Bronchial epithelial cell (primary cell): ENCODE data around the gene B3GNT9. TPM values are rescaled to one million over a fixed set of nuclear protein-coding genes. Genes with fewer than 3 reads are reported as not detected.
A peak's percentile ranks its signal among the peaks of the same experiment; 100 is the strongest.

Source experiments
- DNase-seq: peaks from one replicate; pipeline ENCODE4 v3.0.0-alpha.2; 2010; ENCODE audit warnings: low read depth
- FAIRE-seq: peaks from 2 replicates; lab custom pipeline; 2011; peaks lifted over from hg19 to GRCh38; lab: Jason Lieb, UNC
- H3K27me3 ChIP-seq: 2 replicates; pipeline ENCODE4 v1.5.1; 2011; ENCODE audit warnings: low read length; ENCODE audit not compliant: control insufficient read depth, insufficient read depth
- H3K36me3 ChIP-seq: 2 replicates; pipeline ENCODE4 v1.5.1; 2011; ENCODE audit warnings: low read length; ENCODE audit not compliant: control insufficient read depth, insufficient read depth
- H3K4me3 ChIP-seq: 2 replicates; pipeline ENCODE4 v1.5.1; 2011; ENCODE audit warnings: mild to moderate bottlenecking, low read depth, low read length, control low read depth
- total RNA-seq: library from RNA; depleted of rRNA; stranded (reverse); fragments of >200 nt; gene quantifications from 2 replicates; pipeline ENCODE4 v1.2.1, GENCODE V29; 2014
- TF ChIP-seq, protein P1 (sequence below): IDR thresholded peaks from 2 replicates; pipeline ENCODE4 v1.5.1; 2011; ENCODE audit warnings: mild to moderate bottlenecking, moderate library complexity, low read length, control low read depth, inconsistent platforms; ENCODE audit not compliant: insufficient read depth, severe bottlenecking

B3GNT9 gene
- total RNA-seq, 1 donor from 2014 or later, result 8.7 TPM

DNA sequence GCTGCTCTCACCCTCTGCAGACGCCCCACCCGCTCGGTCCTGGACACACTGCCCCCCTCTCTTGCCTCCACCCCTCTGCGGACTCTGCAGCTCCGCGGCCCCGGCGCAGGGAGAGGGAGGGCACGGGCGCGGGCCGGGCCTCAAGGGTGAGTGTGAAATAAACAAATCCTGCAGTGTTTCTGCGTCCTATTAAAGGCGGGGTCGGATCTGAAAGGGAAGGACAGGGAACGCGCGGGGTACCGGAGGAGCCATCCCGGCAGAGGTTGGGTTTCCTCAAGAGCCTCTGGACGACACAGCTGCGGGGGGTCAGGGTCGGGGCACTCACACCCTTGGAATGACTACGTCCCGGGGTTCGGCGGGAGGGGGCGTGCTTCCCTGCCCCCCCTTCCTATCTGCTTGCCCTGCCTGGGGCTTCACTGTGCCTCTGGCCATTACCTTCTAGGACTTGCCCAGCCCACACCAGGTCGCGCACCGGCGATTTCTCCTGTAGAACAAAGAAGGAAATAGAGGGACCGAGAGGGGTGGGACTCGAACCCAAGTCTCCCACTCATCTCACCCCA lies 13.3 kb upstream of the B3GNT9 start:
- H3K36me3 ChIP-seq, result peaks cover 2% of the 10 kb centered on the region
- TF ChIP-seq, protein P1, sequence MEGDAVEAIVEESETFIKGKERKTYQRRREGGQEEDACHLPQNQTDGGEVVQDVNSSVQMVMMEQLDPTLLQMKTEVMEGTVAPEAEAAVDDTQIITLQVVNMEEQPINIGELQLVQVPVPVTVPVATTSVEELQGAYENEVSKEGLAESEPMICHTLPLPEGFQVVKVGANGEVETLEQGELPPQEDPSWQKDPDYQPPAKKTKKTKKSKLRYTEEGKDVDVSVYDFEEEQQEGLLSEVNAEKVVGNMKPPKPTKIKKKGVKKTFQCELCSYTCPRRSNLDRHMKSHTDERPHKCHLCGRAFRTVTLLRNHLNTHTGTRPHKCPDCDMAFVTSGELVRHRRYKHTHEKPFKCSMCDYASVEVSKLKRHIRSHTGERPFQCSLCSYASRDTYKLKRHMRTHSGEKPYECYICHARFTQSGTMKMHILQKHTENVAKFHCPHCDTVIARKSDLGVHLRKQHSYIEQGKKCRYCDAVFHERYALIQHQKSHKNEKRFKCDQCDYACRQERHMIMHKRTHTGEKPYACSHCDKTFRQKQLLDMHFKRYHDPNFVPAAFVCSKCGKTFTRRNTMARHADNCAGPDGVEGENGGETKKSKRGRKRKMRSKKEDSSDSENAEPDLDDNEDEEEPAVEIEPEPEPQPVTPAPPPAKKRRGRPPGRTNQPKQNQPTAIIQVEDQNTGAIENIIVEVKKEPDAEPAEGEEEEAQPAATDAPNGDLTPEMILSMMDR, result no peak
- peak overlapping the region; percentile 21 for H3K4me3 ChIP-seq
- DNase-seq (no peak), FAIRE-seq (no peak)
- H3K27me3 ChIP-seq, result peaks cover 14% of the 10 kb centered on the region

DNA sequence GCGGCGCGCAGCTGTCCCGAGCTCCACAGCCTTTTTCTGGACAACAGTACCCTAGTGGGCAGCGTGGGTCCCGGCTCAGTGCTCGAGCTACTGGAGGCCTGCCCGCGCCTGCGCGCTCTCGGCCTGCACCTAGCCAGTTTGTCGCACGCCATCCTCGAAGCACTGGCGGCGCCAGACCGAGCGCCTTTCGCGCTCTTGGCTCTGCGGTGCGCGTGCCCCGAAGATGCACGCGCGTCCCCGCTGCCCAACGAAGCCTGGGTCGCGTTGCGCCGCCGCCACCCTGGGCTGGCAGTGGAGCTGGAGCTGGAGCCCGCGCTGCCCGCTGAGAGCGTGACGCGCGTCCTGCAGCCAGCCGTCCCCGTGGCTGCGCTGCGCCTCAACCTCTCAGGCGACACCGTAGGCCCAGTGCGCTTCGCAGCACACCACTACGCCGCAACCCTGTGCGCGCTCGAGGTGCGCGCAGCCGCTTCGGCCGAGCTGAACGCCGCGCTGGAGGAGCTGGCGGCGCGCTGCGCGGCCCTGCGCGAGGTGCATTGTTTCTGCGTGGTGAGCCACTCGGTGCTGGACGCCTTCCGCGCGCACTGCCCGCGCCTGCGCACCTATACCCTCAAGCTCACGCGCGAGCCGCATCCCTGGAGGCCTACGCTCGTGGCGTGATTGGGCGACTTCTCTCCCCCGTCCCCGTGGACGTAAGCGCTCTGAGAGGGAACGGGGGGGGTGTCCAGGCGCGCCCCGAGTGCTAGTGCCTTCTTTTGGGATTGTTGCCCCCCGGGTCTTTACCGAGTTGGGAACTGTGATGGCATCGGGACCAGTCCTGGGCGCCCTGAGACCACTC lies 12.6 kb upstream of the B3GNT9 start:
- FAIRE-seq, result no peak
- H3K36me3 ChIP-seq, result peaks cover 2% of the 10 kb centered on the region
- no peak for DNase-seq
- peak overlapping the region; percentile 21 for H3K4me3 ChIP-seq
- TF ChIP-seq, protein P1, result no peak
- peaks cover 14% of the 10 kb centered on the region for H3K27me3 ChIP-seq

DNA sequence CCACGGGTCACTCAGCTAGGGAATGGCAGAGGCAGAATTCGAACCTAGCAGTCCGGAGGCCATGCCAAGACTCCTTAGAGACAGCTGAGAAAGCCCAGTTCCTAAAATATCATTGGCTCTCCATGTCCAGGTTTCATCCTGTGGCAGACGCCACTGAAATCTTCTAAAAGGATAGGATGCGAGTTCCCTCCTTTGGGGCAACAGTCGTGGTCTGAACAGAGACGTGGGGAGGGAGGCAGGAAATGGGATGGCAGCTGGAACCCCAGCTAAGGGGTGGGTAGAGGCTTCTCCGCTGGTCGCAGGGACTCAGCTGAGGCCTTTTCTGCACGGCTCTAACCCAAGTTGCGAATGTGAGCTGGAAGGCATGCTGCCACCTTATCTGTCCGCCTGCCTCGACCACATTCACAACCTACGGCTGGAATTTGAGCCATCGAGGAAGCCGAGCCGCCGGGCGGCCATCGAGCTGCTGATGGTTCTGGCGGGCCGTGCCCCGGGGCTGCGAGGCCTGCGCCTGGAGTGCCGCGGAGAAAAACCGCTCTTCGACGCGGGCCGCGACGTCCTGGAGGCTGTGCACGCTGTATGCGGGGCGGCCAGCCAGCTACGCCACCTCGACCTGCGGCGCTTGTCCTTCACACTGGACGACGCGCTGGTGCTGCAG lies 11.8 kb upstream of the B3GNT9 start:
- peaks cover 2% of the 10 kb centered on the region for H3K36me3 ChIP-seq
- DNase-seq (no peak), FAIRE-seq (peak; percentile 23)
- H3K27me3 ChIP-seq, result peaks cover 14% of the 10 kb centered on the region
- H3K4me3 ChIP-seq, result peak overlapping the region; percentile 21
- TF ChIP-seq, protein P1, result no peak

DNA sequence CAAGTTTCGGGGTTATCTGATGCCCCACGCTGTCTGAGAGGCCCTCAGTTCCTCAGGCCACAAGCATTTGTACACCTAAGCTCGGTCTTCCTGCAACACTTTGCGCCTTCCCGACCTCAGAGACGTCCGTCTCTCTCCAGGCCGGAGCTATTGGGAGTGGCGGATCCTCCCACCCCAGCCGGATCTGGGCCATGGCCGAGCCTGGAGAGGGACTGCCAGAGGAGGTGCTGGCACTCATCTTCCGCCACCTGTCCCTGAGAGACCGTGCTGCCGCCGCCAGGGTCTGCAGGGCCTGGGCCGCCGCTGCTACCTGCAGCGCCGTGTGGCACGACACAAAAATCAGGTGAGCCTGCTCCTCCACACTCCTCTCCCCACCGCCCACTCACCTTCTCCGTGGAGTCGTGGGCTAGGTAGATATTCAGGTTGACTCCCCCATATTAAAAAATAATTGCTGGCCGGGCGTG lies 10.8 kb upstream of the B3GNT9 start:
- TF ChIP-seq, protein P1, result no peak
- no peak for DNase-seq
- H3K4me3 ChIP-seq, result no peak overlapping the region
- H3K27me3 ChIP-seq, result peaks cover 14% of the 10 kb centered on the region
- FAIRE-seq, result no peak
- H3K36me3 ChIP-seq, result peaks cover 2% of the 10 kb centered on the region

DNA sequence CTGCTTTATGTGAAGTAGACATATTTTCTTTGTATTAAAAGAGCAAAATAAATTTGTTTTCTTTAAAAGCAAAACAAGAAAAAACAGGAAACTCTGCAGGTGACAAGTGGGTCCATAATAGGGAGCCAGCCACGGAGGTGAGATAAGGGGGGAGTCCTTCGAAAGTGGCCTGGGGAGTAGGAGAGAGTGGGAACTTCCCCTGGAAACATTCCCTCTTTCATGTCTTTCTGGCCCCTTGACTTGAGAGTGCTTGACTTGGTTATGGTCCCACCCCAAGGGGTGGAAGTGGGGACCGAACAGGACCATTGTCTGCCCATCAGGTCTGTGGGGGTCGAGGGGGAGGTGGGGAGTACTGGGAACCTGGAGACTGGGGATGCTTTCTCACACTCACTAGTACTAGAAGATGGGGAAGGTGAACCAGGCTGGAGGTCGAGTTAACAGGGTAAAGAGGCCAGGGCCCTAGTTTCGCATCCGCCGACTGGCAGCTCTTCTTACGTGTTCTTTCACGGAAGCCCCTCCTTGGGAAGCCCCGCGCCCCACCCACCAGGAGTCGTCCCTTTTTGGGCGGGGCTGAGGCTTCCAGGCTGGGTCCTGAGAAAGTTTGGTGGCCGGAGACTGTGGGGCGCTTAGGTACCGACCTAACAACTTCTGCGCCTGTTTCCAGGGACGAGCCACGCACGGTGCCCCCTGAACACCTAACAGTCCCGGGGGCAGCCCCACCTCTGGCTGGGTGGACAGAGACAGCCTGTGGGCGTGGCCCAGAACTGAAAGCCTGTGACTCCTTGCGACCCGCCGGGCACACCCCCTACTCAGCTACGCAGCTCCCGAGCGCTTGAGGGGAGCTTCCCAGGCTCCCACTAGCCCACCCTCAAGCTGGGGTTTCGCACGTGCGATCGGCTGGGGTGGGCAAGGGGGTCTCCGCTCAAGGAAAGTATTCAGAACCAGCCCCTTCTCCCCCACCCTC lies 8.1 kb upstream of the B3GNT9 start:
- DNase-seq (peak; percentile 48), FAIRE-seq (no peak)
- TF ChIP-seq, protein P1, result no peak
- no peaks in the 10 kb centered on the region for H3K27me3 ChIP-seq
- H3K36me3 ChIP-seq, result peaks cover 2% of the 10 kb centered on the region
- peak overlapping the region; percentile 98 for H3K4me3 ChIP-seq
